GM18873 (cell line): ENCODE data around the gene C2orf15.
"Not testable (repeated sequence)": the region's sequence is repeated elsewhere in the genome, so short reads cannot be mapped to it uniquely, and the experiment has no call there.

Source experiments
- ATAC-seq: cut with Tn5 transposase; IDR thresholded peaks from one replicate; pipeline ENCODE4 v1.9.1; 2021; ENCODE audit warnings: mild to moderate bottlenecking, moderate library complexity, moderate number of reproducible peaks; ENCODE audit not compliant: unreplicated experiment, low FRiP score

Gene C2orf15, protein sequence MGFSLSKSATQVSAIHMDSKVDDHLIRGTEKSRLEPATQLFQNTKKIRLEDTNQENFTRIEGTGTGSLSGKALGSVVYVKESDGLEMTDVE

DNA sequence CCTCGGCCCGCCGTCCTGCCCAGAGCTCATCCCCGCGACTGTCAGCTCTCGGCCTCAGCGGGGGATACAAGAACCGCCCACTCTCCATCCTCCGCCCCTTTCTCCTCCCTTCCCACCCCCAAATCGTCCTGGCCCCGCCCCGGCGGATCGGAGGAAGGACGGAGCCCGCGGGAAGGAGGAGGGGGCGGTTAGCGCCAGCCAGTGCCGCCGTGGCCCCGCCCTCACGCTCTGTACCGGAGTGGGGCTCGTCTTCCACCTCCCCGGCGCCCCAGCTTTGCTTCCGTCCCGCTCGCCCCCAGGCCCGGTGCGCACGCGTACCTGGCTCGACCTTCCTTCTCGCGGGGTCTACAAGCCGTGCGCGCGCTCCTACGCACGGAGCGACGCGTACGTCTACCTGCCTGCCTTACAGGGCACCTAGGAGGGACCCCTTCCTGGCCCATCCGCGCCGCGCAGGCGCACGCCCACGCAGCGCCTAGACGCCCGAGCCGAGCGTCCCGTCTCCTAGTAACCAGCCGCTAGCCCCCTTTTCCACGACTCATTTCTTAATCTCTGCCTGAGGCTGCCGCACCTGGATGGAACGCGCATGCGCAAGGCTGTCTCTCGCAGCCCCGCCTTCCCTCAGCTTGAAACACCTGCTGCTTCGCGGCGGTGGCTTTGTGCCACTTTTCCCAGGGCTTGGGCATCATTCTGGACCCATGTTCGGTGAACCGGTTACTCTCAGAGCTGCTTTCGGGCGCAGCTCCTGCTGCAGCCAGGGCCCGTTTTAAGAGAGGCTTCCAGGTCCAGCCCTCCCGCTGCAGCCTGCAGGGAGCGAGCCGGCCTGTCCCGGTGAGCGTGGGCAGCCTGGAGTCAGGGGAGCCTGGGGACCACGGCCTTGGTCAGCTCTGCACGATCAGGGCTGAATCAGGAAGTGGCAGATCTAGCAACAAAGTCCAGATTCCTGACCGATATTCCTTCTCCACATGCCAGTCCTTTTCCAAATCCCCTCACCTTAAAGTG lies at the start of gene C2orf15:
C2orf15 (plus strand) TSS at position 598 of the 999 bp plus-strand sequence. CDS start 8,852 bp downstream, outside the sequence.
- peak; percentile 77 for ATAC-seq

DNA sequence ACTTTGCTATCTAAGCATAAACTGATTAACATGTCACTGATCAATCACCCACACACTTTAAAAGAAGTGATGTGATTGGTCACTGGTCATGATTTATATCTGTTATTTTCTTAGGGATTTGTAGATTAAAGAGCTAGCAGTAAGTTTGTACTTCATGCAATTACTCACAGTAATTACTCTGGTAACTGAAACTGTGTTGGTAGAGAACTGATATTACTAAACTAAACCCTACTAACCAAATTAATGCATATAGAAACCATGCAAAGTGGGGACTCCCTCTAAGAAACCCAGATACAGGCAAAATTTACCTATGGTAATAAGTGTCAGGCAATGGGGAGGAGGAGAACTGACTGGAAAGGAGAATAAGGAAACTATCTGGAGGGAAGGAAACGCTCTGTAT lies 44.8 kb upstream of the C2orf15 start:
- ATAC-seq = no peak

DNA sequence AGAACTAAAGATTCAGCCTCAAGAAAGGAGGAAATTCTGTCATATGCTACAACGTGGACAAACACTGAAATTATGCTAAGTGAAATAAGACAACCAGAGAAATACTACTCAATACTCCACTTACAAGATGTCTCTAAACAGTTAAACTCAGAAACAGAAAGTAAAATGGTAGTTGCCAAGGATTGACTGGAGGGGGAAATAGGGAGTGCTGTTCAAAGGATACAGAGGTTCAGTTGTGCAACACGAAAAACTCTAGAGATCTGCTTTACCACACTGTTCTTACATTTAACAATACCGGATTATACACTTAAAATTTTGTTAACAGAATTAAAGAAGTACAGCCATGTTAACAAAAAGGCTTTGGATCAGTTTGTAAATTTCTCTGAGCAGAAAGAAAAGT lies 39.8 kb upstream of the C2orf15 start:
- ATAC-seq = no peak

DNA sequence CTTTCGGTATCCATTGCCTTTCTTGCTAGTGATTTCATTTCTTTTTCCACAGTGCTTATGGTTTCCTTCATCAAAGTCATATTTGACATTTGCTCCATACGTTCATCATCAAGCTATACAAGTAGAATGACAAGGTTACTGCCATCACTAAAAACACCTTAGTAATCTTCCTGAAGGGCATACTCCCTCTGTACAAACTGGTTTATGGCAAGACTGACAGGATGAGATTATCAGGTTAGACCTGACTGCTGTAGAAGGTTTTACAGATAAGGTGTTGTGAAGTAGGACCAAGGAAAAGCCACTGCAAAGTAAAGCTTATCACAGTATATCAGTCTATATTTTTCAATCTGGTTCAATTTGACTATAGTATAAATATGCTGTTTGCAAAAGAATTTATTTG lies 37.5 kb upstream of the C2orf15 start:
- ATAC-seq = no peak

DNA sequence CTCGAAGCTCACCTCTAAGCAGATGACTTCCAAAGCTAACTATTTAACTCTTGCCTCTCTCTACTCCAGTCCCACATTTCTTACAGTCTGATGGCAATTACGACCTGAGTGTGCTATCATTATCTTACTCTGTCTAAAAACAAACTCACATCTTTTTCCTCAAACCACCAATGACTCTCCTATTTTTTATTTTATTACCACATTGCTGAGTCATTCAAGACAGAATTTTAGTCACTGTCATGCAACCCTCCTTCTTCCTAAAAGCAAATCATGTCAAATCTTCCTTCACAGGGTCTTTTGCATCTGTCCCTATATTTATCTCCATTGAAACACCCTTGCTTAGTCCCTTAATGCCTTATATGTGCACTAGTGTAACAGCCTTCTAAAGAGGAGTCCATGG lies 34.6 kb upstream of the C2orf15 start:
- ATAC-seq = no peak

DNA sequence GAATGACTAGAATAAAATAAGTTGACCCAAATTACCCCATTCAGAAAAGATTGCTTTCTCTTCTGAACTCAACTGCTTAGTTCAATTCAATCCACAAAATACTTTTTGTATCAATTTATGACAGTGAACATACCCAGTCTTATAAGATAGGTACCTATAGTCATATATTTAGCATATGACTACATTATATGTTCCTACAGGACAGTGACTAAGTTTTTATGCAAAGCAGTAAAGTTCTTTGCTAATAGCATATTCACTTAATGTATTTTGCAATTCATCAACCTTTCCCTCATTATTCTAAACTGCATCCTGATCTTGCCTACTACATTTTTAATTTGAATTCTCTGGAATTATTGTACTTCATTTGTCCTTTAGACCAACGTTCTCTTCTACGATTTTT lies 30.3 kb upstream of the C2orf15 start:
- no peak for ATAC-seq

DNA sequence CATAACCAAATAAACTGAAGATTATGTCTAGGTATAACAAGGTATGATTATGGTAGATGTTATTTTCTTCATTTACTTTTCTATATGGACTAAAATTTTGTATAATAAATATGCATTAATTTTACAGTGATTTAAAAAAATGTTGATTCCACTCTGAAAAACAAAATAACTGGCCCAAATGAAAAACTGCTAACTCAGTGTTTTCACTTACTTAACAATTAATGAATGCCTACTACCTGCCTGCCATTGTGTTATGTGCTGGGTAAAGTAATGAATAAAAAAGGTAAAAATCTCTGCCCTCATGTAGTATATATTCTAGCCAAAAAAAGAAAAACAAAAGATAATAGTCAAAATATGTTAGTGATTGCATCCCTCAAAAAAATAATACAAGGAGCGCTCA lies 29.6 kb upstream of the C2orf15 start:
- no peak for ATAC-seq

DNA sequence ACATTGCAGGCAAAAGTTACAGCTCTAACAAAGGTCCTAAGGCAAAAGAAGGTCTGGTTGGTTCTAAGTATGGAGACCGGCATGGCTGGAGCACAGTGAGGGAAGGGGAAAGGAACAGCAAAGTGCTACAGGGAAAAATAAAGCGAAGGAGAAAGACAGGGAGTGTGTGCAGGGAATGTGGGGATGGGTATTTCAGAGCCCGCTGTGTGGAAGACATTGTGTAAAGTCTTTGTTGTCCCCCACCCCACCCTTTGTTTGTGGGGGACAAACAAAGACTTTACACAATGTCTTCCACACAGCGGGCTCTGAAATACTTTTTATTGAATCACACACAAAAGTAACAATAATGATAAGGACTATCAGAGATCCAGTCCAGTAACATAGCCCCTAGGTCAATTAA lies 28.9 kb upstream of the C2orf15 start:
- ATAC-seq = no peak

DNA sequence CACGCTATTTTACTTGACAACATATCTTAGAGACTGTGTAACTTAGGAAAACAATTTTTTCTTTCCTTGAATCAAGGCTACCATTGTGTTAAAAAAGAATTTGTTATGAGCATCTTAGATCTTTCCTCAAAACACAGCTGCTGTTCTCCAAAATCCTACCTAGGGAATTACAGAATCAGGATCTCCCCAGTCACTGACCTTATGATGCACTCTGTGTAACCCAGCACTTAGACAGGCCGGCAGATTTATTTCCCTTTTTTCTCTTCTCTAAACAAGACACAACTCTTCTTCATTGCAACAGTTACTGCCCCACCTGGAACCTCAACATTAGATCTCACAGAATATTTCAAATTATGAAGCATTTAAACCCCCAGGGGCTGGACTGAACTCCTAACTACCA lies 13.5 kb upstream of the C2orf15 start:
- ATAC-seq = no peak

DNA sequence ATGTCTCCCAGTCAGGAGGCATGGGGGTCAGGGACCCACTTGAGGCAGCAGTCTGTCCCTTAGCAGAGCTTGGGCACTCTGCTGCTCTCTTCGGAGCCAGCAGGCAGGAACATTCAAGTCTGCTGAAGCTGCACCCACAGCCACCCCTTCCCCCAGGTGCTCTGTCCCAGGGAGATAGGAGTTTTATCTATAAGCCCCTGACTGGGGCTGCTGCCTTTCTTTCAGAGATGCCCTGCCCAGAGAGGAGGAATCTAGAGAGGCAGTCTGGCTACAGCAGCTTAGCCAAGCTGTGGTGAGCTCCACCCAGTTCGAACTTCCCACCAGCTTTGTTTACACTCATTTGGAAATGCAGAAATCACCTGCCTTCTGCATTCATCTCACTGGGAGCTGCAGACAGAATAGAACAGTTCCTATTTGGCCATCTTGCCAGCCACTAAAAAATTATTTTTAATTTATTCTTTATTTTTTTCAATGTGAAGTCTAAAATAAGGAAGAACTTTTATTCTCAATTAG lies 6.4 kb upstream of the C2orf15 start:
- not testable (repeated sequence) for ATAC-seq

DNA sequence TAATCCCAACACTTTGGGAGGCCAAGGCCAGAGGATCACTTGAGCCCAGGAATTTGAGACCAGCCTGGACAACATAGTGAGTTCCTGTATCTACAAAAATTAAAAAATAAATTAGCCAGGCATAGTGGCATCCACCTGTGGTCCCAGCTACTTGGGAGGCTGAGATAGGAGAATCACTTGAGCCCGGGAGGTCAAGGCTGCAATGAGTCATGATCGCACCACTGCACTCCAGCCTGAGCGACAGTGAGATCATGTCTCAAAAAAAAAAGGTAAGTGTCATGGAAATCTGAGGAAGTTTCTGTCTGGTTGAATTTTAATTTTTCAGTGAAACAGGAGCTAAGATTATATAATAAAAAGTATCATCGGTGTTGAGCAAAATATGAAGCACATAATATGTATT lies 2.5 kb upstream of the C2orf15 start:
- ATAC-seq = no peak

DNA sequence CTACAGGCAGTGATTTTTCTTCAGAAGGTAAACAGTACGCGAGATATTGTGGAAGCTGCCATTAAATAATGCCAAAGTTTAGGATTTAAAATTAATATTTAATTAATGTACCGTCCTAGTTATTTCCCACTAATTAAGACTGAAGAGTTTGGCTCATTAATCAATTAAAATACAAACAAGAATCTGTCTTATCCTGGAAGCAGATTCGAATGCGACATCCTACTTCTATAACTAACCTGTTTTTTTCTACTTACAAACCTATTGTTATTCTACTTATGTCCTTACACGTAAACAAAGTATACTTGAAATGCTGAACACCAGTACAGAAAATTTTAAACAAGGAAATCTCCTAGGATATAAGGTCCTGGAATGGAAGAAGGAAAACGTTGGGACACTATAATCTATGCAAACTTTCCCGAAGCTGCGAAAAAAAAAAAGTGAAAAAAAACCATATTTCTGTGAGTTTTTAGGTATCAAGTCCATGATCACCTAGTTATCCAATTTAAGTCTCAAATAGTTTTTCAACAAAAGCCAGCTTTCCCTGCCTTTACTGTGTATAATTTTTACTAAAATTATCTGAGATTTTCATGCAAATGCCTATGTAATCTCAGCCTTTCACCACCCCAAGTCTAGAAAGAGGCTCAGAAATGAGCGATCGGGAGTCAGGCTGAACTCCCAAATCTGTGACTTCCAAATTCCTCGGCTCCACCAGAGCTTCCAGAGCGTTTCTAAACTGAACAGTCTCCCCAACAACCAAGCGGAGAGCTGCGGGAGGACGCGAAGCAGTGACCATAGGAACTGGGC lies 1.2 kb upstream of the C2orf15 start:
- ATAC-seq = no peak

DNA sequence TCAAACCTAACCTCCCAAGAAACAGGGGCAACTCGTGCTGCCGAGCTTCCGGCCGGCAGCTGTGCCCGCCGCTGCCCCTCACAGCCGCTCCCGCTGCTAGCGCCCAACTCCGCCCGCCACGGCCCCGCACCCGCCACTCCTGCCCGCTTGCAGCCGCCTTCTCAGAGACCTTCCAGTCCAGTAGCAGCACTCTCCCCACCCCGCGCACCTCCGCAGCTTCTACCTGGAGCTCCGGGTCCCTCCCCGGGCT lies 722 bp upstream of the C2orf15 start:
- peak; percentile 31 for ATAC-seq

DNA sequence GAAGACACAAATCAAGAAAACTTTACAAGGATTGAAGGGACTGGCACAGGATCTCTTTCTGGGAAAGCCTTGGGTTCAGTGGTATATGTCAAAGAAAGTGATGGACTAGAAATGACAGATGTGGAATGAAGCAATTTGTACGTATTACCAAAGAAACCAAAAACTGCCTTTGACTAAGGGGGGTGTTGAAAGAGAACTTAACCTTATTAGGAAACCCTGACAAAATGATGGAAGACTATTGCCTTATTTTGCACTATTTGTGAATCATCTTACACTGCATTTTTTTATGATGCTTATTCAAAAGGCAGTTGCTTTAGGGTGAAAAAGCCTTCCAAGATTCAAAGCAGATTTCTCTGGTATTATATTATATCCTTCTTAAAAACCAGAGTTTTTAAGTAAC lies 9.2 kb downstream of the C2orf15 start:
- no peak for ATAC-seq

DNA sequence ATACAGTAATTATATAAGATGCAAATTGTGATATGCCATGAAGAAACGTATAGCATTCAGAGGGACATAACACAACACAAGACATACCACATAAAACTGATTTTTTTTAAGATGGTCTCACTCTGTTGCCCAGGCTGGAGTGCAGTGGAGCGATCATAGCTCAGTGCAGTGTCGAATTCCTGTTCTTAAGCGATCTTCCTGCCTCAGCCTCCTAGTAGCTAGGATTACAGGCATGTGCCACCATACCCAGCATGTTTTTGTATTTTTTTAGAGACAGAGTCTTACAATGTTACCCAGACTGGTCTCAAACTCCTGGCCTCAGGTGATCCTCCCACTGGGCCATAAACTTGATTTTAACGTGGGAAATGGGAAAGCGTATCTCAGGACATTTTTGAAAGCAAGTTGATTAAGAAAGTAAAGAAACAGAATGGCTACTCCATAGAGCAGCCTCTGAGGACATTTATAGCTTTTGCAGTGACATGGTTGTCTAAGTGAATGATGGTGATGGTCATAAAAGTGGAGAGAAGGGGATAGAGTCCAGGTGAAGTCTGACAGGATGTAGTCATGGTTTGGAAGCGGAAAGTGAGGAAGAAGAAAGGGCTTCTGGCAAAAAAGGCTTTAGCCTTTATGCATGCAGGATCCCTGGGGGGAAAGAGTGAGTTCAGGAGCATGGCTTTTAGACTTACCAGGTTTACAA lies 10.8 kb downstream of the C2orf15 start:
- no peak for ATAC-seq

DNA sequence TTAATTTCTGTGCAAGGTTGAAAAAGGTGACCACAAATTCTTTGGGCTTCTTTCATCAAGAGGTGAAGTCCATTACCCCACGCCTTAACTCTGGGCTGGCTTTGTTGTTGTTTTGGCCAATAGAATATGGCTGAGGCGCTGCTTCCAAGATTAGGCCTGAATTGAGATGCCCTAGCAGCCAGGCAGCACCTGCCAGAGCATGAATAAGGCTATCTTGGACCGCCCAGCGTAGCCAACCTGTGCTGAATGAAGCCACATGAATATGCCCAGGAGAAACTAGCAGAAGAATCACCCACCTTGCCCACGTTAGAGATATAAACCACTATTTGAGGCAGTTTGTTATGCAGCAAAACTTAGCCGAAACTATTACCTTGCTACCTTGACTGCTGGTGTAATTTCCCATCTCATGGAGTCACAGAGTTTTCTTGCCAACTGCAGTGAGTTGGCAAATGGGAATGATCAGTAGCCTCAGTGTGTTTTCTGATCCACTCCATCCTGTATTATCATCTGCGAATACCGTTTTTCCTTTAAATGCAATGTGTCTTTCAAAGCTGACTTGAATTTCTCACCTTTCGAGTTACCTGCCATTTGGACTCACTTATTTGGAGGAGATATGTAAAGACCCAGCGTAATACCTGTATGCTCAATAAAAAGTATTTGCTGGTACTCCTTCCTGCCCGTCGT lies 12.6 kb downstream of the C2orf15 start:
- no peak for ATAC-seq

DNA sequence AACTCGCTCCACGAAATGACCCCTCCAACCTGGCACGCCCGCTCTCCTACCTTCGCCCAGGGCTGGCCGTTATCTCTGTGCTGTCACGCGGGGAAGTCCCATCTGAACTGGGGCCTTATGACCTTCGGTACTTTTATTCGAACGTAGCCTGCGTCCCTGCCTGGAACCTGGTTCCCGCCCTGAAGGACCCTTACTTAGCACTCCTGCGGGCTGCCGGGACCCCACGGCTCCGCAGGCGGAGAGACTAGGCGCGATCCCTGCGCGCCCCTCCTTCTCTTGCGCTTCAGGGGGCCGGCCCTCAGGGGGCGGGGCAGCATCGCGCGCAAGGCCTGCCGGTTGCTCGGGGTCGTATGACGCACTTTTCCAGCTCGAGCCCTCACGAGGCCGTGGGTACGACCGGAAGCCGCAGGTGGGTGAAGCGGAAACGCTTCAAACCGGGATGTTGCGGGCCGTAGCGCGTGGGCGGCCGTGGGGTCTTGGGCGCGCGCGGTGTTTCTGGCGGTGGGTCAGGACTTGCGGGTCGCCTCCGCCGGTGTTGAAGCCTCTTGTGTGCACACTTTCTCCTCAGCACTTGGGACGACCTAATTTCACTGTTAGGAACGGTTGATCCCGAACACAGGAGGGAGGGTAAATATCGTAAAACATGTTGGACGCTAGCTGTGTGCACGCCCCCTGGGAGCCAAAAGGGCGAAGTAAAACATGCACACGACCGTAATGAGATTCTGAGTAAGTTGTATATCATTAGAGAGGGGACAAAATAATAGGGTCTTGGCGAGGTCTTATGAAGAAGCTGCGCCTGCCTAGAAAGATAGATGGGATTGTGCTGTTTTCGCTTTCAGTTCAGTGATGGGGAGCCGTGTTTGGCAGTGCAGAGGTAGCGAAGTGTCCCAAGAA lies 13.4 kb downstream of the C2orf15 start, which contains the start of the genes LIPT1 and TSGA10:
LIPT1 (plus strand) TSS at position 325 of the 894 bp plus-strand sequence. CDS start 6,991 bp downstream, outside the sequence.
TSGA10 (minus strand) TSS at position 300 of the 894 bp plus-strand sequence. CDS start 45,503 bp downstream, outside the sequence.
- peak; percentile 91 for ATAC-seq

DNA sequence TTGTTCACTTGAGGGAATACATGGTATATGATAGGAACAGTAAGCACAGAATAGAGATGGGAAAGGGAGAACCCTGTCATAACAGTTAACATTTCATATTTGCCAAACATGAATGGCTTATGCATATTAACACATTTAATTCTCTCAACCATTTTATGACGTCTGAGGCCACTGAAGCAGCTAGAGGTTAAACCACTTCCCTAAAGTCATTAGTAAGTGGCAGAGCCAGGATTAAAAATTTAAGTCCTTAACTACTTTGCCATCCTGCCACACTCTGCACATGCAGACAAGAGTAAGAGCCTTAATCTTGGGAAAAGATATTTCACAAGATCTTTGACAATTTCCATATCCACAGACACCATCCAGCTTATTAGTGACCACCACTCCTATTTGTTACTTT lies 15.4 kb downstream of the C2orf15 start:
- no peak for ATAC-seq

DNA sequence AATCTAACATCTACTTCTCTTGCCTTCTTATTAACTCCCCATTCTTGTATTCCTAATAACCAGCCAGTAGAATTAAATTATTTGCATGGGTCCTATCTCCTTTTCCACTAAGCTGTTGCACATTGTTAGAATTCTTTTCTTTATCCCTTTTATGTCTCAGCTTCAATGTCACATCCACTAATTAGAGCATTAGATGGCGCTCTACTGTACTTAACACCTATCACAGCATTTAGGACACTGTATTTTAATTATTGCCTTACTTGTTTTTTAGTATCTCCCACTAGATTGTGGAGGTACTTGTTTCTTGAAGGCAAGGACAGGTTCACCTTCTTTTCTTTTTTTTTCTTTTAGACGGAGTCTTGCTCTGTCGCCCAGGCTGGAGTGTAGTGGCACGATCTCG lies 17.1 kb downstream of the C2orf15 start:
- no peak for ATAC-seq
